H1 (cell line): ENCODE data around the gene RNF128. TPM values are rescaled to one million over a fixed set of nuclear protein-coding genes. Genes with fewer than 3 reads are reported as not detected.

Experiments used
- BACH1 ChIP-seq: IDR thresholded peaks from 2 replicates; pipeline ENCODE4 v1.6.1; 2012; ENCODE audit warnings: low read length, improper control_type of control experiment
- EZH2 ChIP-seq: fragments of 200-600 bp; sonication (generic); IDR thresholded peaks from 2 replicates; pipeline ENCODE4 v1.7.1; 2012; ENCODE audit warnings: low read depth, mild to moderate bottlenecking, moderate library complexity, low read length, inconsistent platforms; ENCODE audit not compliant: severe bottlenecking
- POLR2AphosphoS5 ChIP-seq: IDR thresholded peaks from 2 replicates; pipeline ENCODE4 v1.6.1; 2011; ENCODE audit warnings: low read depth, low read length
- RNF2 ChIP-seq: fragments of 200-900, 300-1000 bp; sonication (generic); IDR thresholded peaks from 2 replicates; pipeline ENCODE4 v1.7.1; 2016; ENCODE audit warnings: borderline replicate concordance, low read depth, mild to moderate bottlenecking, antibody characterized with exemption, low read length; ENCODE audit not compliant: poor library complexity, severe bottlenecking; ENCODE audit errors: missing control alignments
- RXRA ChIP-seq: IDR thresholded peaks from 2 replicates; pipeline ENCODE4 v1.6.1; 2011; ENCODE audit warnings: low read depth, mild to moderate bottlenecking, low read length, moderate library complexity; ENCODE audit not compliant: insufficient read depth
- YY1 ChIP-seq: IDR thresholded peaks from 2 replicates; pipeline ENCODE4 v1.6.1; 2011; ENCODE audit warnings: low read depth, mild to moderate bottlenecking, low read length
- polyA plus RNA-seq, 7 experiments: library from polyadenylated mRNA; depleted of rRNA in 3 of 7; stranded (reverse) in 5 of 7; unstranded in 2 of 7; fragments of >200 nt in 5 of 7; fragments of 200-250 nt in 2 of 7; gene quantifications; 1 replicate in 5 of 7; 2 replicates in 1 of 7; 4 replicates in 1 of 7; pipeline versions ENCODE4 v1.2.1 to v1.2.3, GENCODE V29; 2011 to 2013; ENCODE audit warnings: missing spikeins in 2 of 7, mixed read lengths in 2 of 7
- total RNA-seq: library from RNA; stranded (reverse); fragmentation: NEBNext Ultra II Directional; extraction: Animal tissue kit (Norgen Biotek cat#: 25700); gene quantifications from 2 replicates; pipeline ENCODE4 v1.2.1, GENCODE V29; 2021
- TF ChIP-seq, protein P1 (sequence below): fragments of 300-600 bp; sonication (generic); IDR thresholded peaks from 2 replicates; pipeline ENCODE4 v1.7.1; 2012; ENCODE audit warnings: low read length, moderate library complexity, mild to moderate bottlenecking, inconsistent platforms; ENCODE audit not compliant: insufficient replicate concordance
- TF ChIP-seq, protein P2 (sequence below): IDR thresholded peaks from 2 replicates; pipeline ENCODE4 v1.6.1; 2012; ENCODE audit warnings: low read length, inconsistent platforms

Gene RNF128
- total and polyA plus RNA-seq, 2 of the 8 experiments (the other 6 are each of a cell fraction or from before 2014, with no cell fraction given), result 0.74 to 2.0 TPM

DNA sequence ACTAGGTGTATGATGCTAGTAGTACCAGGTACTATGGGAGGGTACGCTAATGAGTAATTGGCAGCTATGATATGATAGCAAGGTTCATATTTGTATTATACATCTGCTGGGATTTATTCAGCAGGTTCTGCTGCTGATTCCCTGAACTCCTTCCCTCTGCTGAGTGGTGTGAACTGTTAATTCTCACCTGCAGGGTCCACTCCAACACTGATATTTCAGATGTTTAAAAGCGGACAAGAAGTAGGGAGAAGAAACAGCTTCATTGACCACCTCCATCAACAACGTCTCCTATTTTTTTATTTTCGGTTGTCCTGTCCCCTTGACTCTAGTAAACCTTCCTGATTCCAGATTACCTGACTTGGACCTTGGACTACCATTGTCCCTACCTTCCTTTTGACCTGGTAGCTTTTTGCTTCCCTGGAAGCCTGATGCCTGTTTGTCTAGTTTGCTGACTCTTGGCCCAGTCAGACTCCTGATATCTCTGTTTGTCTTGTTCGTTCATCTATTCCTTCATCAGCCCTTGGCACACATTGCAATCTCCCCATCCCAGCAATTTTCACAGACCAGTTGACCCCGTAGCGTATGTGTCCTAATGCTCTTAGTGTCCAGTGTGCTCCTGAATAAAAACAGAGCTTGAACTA is 34.0 kb upstream of the RNF128 start (continued):
- TF ChIP-seq, protein P1, sequence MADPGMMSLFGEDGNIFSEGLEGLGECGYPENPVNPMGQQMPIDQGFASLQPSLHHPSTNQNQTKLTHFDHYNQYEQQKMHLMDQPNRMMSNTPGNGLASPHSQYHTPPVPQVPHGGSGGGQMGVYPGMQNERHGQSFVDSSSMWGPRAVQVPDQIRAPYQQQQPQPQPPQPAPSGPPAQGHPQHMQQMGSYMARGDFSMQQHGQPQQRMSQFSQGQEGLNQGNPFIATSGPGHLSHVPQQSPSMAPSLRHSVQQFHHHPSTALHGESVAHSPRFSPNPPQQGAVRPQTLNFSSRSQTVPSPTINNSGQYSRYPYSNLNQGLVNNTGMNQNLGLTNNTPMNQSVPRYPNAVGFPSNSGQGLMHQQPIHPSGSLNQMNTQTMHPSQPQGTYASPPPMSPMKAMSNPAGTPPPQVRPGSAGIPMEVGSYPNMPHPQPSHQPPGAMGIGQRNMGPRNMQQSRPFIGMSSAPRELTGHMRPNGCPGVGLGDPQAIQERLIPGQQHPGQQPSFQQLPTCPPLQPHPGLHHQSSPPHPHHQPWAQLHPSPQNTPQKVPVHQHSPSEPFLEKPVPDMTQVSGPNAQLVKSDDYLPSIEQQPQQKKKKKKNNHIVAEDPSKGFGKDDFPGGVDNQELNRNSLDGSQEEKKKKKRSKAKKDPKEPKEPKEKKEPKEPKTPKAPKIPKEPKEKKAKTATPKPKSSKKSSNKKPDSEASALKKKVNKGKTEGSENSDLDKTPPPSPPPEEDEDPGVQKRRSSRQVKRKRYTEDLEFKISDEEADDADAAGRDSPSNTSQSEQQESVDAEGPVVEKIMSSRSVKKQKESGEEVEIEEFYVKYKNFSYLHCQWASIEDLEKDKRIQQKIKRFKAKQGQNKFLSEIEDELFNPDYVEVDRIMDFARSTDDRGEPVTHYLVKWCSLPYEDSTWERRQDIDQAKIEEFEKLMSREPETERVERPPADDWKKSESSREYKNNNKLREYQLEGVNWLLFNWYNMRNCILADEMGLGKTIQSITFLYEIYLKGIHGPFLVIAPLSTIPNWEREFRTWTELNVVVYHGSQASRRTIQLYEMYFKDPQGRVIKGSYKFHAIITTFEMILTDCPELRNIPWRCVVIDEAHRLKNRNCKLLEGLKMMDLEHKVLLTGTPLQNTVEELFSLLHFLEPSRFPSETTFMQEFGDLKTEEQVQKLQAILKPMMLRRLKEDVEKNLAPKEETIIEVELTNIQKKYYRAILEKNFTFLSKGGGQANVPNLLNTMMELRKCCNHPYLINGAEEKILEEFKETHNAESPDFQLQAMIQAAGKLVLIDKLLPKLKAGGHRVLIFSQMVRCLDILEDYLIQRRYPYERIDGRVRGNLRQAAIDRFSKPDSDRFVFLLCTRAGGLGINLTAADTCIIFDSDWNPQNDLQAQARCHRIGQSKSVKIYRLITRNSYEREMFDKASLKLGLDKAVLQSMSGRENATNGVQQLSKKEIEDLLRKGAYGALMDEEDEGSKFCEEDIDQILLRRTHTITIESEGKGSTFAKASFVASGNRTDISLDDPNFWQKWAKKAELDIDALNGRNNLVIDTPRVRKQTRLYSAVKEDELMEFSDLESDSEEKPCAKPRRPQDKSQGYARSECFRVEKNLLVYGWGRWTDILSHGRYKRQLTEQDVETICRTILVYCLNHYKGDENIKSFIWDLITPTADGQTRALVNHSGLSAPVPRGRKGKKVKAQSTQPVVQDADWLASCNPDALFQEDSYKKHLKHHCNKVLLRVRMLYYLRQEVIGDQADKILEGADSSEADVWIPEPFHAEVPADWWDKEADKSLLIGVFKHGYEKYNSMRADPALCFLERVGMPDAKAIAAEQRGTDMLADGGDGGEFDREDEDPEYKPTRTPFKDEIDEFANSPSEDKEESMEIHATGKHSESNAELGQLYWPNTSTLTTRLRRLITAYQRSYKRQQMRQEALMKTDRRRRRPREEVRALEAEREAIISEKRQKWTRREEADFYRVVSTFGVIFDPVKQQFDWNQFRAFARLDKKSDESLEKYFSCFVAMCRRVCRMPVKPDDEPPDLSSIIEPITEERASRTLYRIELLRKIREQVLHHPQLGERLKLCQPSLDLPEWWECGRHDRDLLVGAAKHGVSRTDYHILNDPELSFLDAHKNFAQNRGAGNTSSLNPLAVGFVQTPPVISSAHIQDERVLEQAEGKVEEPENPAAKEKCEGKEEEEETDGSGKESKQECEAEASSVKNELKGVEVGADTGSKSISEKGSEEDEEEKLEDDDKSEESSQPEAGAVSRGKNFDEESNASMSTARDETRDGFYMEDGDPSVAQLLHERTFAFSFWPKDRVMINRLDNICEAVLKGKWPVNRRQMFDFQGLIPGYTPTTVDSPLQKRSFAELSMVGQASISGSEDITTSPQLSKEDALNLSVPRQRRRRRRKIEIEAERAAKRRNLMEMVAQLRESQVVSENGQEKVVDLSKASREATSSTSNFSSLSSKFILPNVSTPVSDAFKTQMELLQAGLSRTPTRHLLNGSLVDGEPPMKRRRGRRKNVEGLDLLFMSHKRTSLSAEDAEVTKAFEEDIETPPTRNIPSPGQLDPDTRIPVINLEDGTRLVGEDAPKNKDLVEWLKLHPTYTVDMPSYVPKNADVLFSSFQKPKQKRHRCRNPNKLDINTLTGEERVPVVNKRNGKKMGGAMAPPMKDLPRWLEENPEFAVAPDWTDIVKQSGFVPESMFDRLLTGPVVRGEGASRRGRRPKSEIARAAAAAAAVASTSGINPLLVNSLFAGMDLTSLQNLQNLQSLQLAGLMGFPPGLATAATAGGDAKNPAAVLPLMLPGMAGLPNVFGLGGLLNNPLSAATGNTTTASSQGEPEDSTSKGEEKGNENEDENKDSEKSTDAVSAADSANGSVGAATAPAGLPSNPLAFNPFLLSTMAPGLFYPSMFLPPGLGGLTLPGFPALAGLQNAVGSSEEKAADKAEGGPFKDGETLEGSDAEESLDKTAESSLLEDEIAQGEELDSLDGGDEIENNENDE, result no peak
- TF ChIP-seq BACH1 (no peak), RNF2 (no peak), RXRA (no peak), POLR2AphosphoS5 (no peak), YY1 (no peak), EZH2 (no peak)
- TF ChIP-seq, protein P2, sequence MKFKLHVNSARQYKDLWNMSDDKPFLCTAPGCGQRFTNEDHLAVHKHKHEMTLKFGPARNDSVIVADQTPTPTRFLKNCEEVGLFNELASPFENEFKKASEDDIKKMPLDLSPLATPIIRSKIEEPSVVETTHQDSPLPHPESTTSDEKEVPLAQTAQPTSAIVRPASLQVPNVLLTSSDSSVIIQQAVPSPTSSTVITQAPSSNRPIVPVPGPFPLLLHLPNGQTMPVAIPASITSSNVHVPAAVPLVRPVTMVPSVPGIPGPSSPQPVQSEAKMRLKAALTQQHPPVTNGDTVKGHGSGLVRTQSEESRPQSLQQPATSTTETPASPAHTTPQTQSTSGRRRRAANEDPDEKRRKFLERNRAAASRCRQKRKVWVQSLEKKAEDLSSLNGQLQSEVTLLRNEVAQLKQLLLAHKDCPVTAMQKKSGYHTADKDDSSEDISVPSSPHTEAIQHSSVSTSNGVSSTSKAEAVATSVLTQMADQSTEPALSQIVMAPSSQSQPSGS, result no peak
